Measurements from ENCODE around the gene PGGHG. TPM values are rescaled to one million over a fixed set of nuclear protein-coding genes. Genes with fewer than 3 reads are reported as not detected.
"Not testable (repeated sequence)": the region's sequence is repeated elsewhere in the genome, so short reads cannot be mapped to it uniquely, and the experiment has no call there.

Gene PGGHG
- total and polyA plus RNA-seq, 7 donors = 2.7 to 8.6 (median 4.0) TPM

DNA sequence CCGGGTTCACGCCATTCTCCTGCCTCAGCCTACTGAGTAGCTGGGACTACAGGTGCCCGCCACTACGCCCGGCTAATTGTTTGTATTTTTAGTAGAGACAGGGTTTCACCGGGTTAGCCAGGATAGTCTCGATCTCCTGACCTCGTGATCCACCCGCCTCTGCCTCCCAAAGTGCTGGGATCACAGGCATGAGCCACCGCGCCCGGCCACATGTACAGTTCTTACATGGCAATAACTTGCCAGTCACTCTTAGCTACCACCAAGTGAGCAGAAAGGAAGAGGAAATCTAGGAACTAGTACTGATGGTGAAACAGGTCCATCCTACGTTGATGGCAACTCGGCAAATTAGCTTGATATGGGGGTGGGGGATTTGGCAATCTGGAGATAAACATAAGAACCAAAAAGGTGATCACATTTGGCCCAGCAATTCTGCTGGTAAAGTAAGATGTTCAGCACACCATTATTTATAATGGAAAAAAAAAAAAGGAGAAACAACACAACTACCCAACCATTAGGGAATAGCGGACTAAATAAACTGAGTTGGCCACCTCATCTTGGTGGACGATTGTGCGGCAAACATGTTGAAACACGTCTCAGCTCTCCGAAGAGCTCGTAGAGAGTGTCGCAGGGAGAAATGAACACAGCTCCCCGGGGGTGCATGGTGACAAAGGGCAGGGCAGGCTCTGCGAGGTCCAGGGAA, 5.4 kb upstream of the PGGHG start:
- Histone ChIP-seq H3K4me1 (no peaks in the 10 kb centered on the region), H3K9me3 (no peaks in the 10 kb centered on the region), H3K27me3 (ENCODE audit: insufficient read depth in 3 of 3, low read length in 2 of 3) (peaks cover 0 to 74% (median 49%) of the 10 kb centered on the region in 3 donors), H3K27ac (no peak overlapping the region), H3K4me3 (no peak overlapping the region), H3K36me3 (ENCODE audit: insufficient read depth in 1 of 2, low read depth in 1 of 2) (no peaks in the 10 kb centered on the region)
- 78 to 83% (median 81%) methylated on average over 21 to 23 of the region's 23 CpGs for WGBS, 3 donors
- no peak for ATAC-seq
- intact Hi-C loops (cut with DNase I) = no loop called here
- peak in 1 of 2 donors; percentile 8 for DNase-seq
- TF ChIP-seq, protein P1, sequence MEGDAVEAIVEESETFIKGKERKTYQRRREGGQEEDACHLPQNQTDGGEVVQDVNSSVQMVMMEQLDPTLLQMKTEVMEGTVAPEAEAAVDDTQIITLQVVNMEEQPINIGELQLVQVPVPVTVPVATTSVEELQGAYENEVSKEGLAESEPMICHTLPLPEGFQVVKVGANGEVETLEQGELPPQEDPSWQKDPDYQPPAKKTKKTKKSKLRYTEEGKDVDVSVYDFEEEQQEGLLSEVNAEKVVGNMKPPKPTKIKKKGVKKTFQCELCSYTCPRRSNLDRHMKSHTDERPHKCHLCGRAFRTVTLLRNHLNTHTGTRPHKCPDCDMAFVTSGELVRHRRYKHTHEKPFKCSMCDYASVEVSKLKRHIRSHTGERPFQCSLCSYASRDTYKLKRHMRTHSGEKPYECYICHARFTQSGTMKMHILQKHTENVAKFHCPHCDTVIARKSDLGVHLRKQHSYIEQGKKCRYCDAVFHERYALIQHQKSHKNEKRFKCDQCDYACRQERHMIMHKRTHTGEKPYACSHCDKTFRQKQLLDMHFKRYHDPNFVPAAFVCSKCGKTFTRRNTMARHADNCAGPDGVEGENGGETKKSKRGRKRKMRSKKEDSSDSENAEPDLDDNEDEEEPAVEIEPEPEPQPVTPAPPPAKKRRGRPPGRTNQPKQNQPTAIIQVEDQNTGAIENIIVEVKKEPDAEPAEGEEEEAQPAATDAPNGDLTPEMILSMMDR (IDR thresholded peaks at IDR 0.05) = no peak

- peaks cover 0 to 69% (median 43%) of the 10 kb centered on the region in 3 donors for H3K27me3 ChIP-seq (ENCODE audit: insufficient read depth in 3 of 3, low read length in 2 of 3)
- no peak overlapping the region for H3K27ac ChIP-seq
- H3K4me1 ChIP-seq = no peaks in the 10 kb centered on the region
- no peak overlapping the region for H3K4me3 ChIP-seq
- TF ChIP-seq, protein P1 (IDR thresholded peaks at IDR 0.05) = no peak
- ATAC-seq = no peak
- DNase-seq = peak in 1 of 2 donors; percentile 47
- 81 to 83% (median 81%) methylated on average over 23 to 24 of the region's 24 CpGs for WGBS, 3 donors
- intact Hi-C loops (cut with DNase I) = no loop called here
- no peaks in the 10 kb centered on the region for H3K36me3 ChIP-seq (ENCODE audit: insufficient read depth in 1 of 2, low read depth in 1 of 2)
- no peaks in the 10 kb centered on the region for H3K9me3 ChIP-seq
Measured at GRCh38 chr11:284105-285020, 4.6 kb upstream of the PGGHG start.

DNA sequence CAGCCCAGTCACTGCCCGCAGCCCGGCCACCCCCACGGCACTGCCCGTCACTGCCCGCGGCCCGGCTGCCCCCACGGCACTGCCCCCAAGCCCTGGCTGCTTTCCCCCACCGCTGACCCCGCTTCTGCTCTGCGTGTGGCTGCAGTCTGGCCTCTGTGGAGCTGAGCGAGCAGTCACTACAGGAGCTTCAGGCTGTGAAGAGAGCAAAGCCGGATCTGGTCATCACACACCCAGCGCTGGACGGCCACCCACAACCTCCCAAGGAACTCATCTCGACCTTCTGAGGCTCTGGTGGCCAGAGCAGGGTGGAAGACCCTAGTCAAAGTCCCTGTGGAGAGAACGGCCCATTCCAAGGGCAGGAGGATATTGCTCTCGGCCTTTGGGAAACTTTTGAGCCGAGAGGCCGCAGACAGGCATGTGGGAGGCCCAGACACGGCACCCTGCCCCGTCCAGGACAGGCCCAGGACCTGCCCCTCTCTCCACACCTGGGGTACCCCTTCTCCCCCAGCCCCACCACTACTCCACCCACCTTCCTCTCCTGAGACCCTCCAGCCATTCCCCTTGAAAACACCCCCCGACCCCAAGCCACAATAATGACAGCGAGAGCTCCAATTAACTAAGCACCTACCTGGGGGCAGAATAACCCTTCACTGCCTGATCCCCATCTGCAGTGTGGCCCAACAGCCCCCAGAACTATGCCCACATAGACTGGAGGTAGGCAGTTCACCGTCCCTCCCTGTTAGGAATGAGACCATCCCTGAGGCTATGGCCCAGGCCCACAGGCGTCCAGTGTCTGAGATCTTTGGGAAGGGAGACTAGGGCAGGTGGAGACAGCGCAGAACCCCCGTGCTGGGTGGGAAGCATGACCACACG, 3.7 kb upstream of the PGGHG start:
- intact Hi-C loops (cut with DNase I) = no loop called here
- 71 to 75% (median 71%) methylated on average over 28 to 29 of the region's 29 CpGs for WGBS, 3 donors
- Histone ChIP-seq H3K27me3 (ENCODE audit: insufficient read depth in 3 of 3, low read length in 2 of 3) (peaks cover 0 to 69% (median 40%) of the 10 kb centered on the region in 3 donors), H3K9me3 (no peaks in the 10 kb centered on the region), H3K36me3 (ENCODE audit: insufficient read depth in 1 of 2, low read depth in 1 of 2) (no peaks in the 10 kb centered on the region), H3K4me3 (no peak overlapping the region), H3K4me1 (no peaks in the 10 kb centered on the region), H3K27ac (no peak overlapping the region)
- TF ChIP-seq, protein P1 (IDR thresholded peaks at IDR 0.05) = no peak
- peak in 1 of 2 donors; percentile 32 for DNase-seq
- no peak for ATAC-seq

DNA sequence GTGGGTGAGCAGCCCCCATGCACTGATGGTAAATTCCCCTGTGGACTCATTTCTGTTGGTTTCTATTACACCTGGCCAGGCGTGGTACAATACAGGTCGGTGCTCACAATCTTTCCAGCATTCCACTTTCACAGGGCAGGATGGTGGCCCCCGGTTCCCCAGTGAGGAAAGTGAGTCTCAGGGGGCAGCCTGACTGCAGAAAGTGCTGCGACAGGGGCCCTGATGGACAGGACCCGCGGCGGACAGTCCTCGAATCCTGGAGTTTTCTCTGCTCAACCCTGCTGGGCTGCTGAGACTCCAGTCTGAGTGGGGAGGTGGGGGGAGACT, 3.1 kb upstream of the PGGHG start:
- TF ChIP-seq, protein P1 (IDR thresholded peaks at IDR 0.05) = no peak
- Histone ChIP-seq H3K27ac (no peak overlapping the region), H3K4me3 (no peak overlapping the region), H3K27me3 (ENCODE audit: insufficient read depth in 3 of 3, low read length in 2 of 3) (peaks cover 0 to 64% (median 34%) of the 10 kb centered on the region in 3 donors), H3K4me1 (no peaks in the 10 kb centered on the region), H3K9me3 (no peaks in the 10 kb centered on the region), H3K36me3 (ENCODE audit: insufficient read depth in 1 of 2, low read depth in 1 of 2) (no peaks in the 10 kb centered on the region)
- ATAC-seq = no peak
- DNase-seq = peak in 1 of 2 donors; percentile 26
- intact Hi-C loops (cut with DNase I) = no loop called here
- WGBS, 3 donors = 78 to 88% (median 83%) methylated on average over 8 of the region's 8 CpGs

DNA sequence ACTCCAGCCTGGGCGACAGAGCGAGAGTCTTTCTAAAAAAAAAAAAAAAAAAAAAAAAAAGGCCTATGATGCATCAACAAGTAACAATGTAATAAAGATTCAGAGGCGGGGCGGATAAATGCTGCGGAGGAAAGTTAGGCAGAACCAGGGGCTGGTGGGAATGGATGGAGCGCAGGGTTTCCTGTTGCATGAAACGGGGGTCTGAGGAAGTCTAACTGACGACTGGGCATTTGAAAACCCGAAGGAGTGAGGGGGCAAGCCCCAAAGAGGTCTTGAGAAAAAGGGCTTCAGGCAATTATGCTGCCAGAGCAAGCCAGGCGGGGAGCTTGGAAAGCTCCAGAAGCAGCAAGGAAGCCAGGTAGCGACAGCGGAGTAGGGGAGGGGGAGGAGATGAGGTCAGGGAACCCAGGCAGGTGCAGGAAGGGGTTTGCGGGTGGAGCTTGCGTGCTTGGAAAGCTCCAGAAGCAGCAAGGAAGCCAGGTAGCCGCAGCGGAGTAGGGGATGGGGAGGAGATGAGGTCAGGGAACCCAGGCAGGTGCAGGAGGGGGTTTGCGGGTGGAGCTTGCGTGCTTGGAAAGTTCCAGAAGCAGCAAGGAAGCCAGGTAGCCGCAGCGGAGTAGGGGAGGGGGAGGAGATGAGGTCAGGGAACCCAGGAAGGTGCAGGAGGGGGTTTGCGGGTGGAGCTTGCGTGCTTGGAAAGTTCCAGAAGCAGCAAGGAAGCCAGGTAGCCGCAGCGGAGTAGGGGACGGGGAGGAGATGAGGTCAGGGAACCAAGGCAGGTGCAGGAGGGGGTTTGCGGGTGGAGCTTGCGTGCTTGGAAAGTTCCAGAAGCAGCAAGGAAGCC, 1.7 kb upstream of the PGGHG start:
- H3K4me3 ChIP-seq; H3K9me3 ChIP-seq; H3K27ac ChIP-seq; intact Hi-C loops (cut with DNase I); ATAC-seq; H3K4me1 ChIP-seq; H3K36me3 ChIP-seq (ENCODE audit: insufficient read depth in 1 of 2, low read depth in 1 of 2): not testable (repeated sequence)
- peaks cover 0 to 50% (median 26%) of the 10 kb centered on the region in 3 donors for H3K27me3 ChIP-seq (ENCODE audit: insufficient read depth in 3 of 3, low read length in 2 of 3)
- 77 to 86% (median 85%) methylated on average over 27 of the region's 27 CpGs for WGBS, 3 donors
- DNase-seq = peak; percentile 12 to 31

Measured in psoas muscle (tissue), 8 donors.